ENCODE measurements around the gene SLC25A36.

GRCh38 chr3:140929446-140929845, 12.2 kb upstream of the SLC25A36 start:
- TF ChIP-seq TAF1 (IDR thresholded peaks at IDR 0.05; ENCODE audit: borderline replicate concordance, insufficient read depth, low read length), result no peak
- no peak for TF ChIP-seq REST (IDR thresholded peaks at IDR 0.05; ENCODE audit: insufficient read depth in 1 of 2, low read depth in 2 of 2, low read length in 2 of 2)

Measured in PFSK-1 (cell line).